Gastrocnemius medialis (tissue), 4 donors: Measurements from ENCODE around the gene MMP24.

Experiments
- POLR2A ChIP-seq, 2 donors: fragments of 450-650 bp; IDR thresholded peaks; one replicate each; pipeline ENCODE4 v1.6.1; 2017; ENCODE audit warnings: antibody characterized with exemption in 2 of 2, mild to moderate bottlenecking in 2 of 2, moderate library complexity in 2 of 2
- TF ChIP-seq, protein P1 (sequence below), 5 experiments: fragments of 450-650 bp in 3 of 5; fragments of 200-600 bp in 2 of 5; sonication (generic) in 2 of 5; IDR thresholded peaks in 4 of 5; conservative IDR thresholded peaks in 1 of 5; 1 replicate in 4 of 5; 2 replicates in 1 of 5; pipeline ENCODE4 v1.5.1; 2016 to 2019; ENCODE audit warnings: antibody characterized with exemption in 5 of 5, mild to moderate bottlenecking in 3 of 5, moderate library complexity in 3 of 5

DNA sequence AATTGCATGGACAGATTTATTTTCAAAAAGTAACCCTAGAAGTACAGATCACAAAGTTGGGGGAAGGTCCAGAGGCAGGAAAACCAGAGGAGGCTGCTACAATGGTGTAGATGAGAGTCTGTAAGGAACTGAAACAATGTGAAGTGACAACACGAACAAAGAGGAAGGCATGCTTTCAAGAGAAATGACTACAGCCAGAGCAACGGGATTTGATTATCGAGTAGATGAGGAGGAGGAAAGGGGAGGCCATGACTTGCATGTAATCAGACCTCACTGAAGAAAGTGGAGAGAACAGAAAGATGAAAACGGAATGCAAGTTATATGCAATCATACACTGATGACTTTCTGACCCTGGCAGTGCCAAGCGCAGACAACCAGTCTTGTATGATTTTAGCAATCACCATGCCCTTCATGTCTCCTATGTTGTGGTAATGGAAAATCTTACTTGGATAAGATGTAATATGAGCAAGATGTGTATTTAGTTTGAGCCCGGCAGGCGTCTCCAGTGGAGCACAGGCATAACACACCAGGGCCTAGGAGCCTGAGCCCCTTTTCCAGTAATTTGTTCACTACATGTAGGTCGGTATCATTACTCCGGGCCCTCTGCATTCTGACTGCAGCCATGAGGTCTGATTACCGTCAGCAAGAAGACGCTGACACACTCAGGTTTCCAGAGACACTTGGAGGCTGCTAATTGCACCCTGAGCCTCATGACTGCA, 99.7 kb downstream of the MMP24 start:
- no peak for TF ChIP-seq POLR2A (IDR thresholded peaks at IDR 0.05)
- TF ChIP-seq, protein P1, sequence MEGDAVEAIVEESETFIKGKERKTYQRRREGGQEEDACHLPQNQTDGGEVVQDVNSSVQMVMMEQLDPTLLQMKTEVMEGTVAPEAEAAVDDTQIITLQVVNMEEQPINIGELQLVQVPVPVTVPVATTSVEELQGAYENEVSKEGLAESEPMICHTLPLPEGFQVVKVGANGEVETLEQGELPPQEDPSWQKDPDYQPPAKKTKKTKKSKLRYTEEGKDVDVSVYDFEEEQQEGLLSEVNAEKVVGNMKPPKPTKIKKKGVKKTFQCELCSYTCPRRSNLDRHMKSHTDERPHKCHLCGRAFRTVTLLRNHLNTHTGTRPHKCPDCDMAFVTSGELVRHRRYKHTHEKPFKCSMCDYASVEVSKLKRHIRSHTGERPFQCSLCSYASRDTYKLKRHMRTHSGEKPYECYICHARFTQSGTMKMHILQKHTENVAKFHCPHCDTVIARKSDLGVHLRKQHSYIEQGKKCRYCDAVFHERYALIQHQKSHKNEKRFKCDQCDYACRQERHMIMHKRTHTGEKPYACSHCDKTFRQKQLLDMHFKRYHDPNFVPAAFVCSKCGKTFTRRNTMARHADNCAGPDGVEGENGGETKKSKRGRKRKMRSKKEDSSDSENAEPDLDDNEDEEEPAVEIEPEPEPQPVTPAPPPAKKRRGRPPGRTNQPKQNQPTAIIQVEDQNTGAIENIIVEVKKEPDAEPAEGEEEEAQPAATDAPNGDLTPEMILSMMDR (IDR thresholded peaks at IDR 0.05 in 4 of 5, conservative IDR thresholded peaks at IDR 0.05 in 1 of 5): no peak
